HPDE6-E6E7 (cell line): ENCODE measurements around the gene ARHGEF12.
A peak's percentile ranks its signal among the peaks of the same experiment; 100 is the strongest.

ENCODE experiments used
- DNase-seq: peaks from one replicate; pipeline ENCODE4 v3.0.0; 2011; ENCODE audit warnings: missing footprints; ENCODE audit errors: extremely low spot score

ARHGEF12 gene

DNA sequence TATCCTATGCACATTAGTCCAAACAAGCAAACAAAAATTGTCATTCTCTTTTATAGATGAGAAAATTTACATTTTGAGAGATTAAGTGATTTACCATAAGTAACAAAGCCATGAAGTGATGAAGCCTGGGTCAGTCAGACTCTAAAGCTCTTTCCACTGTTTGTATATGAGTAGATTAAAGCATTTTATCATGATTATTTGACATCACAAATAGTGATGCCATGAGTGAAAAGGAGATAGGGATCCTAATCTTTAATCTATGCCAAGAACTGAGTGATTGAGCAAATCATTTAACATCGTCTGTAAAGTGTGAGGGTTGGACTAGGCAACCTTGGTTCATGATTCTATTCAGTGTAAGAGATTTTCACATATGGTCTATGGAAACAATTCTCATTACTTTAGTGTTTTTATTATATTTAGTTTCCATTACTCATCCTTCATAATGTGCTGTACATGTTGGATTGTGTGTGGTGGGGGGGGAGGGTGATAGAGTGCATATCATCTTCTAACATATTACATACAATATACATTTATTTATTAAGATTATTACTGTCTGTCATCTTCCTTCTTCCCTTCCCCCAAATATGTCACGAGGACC, 50.7 kb downstream of the ARHGEF12 start:
- no peak for DNase-seq

DNA sequence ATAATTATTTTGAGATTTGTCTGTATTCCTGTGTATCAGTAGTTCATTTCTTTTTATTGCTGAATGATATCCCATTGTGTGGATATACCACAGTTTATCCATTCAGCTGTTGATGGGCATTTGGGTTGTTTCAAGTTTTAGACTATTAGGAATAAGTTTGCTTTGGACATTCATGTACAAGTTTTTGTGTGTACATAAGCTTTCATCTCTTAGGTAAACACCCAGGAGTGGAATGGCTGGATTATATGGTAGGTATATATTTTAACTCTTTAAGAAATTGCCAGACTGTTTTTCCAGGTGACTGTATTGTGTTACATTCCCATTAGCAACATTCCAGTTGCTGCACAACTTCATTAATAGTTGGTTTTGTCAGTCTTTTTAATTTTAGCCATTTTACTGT, 52.0 kb downstream of the ARHGEF12 start:
- DNase-seq: no peak

DNA sequence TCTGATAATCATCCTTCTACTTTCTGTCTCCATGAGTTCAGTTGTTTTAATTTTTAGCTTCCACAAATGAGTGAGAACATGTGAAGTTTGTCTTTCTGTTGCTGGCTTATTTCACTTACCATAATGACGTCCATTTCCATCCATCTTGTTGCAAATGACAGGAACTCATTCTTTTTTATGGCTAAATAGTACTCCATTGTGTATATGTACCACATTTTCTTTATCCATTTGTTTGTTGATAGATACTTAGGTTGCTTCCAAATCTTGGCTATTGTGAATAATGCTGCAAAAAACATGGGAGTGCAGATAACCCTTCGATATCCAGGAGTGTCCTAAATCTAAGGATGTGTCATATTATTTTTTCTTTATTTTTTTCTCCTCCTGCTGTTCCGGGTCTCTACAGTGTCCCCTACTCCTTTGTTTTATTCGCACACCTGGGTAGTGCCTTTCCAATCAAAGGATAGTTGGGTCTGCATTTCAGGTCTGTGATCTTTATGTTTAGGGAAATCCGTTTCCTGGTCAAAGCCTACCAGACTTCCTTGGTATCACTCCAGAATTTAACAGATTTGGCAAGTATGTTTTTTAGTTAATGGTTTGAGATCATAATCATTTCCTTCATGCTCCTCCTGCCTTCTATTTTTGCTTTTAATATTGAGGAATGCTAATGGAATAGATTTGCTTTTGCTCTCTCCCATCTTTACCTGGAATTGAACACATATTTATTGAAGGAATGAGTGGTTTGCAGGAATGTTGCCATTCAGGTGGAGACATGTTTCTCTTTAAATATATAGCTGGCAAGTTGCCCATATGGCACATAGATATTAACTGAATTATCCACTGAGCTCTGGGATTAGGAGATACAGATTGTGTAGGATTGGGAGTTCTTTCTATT, 53.7 kb downstream of the ARHGEF12 start:
- DNase-seq: no peak

DNA sequence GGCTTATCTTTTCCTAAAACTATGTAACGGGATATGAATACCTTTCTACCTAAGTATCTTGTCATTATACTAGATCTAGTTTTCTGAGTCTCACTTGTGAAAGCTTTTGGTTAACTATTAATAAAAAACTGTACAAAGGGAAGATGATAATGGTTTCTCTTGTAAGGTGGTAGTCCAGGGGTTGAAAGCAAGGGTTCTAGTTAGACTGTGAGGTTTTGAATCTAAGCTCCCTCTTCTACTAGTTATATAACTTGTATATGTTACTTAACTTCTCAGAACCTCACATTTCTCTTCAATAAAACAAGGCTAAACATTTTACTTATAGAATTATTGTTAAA, 54.3 kb downstream of the ARHGEF12 start:
- no peak for DNase-seq

DNA sequence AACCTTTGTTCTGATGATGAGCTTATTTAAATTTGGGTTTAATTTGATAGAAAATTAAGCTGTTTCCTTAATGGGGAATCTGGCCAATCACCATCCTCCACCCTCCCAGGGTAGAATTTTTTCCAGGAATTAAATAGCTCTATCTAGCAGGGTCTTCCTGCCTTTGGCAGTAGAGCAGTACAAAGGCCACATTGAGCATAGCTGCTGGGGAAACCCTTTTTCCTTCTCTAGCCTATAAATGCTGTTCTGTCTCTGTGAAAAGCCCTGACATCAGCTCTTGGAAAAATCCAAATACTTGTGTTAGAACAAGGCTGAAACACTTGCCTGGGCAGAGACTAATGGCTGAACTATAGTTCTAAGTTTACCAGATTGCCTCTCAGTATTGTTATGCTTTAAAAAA, 55.1 kb downstream of the ARHGEF12 start:
- DNase-seq: no peak

DNA sequence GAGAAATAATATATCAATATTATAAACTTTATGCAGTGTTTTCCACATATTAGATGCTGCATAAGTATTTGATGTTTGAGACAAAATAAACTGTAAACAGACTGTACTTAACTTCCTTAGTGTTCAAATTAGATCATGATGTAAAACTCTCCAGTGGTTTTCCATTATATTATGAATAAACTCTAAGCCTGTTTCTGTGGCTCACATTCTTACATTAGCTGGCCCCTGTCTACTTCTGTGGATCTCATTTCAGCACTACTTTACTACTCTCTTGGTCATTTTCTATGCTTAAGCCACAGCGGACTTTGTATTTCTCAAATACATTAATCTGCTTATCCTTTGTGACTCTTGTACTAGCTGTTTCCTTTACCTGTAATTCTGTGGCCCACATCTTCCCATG, 55.6 kb downstream of the ARHGEF12 start:
- DNase-seq: no peak

DNA sequence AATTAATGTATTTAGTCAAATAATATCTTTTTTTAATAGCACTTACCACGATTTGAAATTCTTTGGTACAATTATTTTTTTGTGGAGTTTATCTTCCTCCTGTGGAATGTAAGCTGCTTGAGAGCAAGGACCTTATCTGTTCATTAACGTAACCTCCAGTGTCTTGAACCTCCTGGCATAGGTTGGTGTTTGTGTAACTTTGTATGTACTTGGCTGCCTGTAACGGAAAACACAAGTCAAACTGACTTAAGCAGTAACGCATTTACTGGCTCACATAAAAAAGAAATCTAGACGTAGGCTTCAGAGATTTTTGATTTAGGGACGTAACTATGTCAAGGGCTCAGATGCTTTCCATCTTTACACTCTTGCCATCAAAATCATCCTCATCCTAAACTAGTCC, 56.1 kb downstream of the ARHGEF12 start:
- DNase-seq: no peak

DNA sequence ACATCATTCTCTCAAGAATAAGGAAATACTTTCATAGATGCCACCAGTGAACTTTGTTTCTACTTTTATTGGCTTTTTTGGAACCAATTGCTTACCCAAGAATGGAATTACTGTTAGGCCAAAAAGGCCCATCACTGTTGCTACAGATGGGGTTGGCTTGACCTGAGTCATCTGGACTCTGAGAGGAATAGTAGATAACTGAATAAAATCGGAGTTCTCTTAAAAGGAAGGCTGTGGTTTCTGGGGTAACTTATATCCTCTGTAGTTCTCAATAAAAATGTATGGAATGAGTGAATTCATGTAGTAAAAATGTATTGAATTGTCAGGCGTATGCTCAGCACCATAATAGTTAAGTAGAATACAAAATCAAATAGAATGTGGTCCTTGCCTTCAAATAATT, 56.6 kb downstream of the ARHGEF12 start:
- no peak for DNase-seq

DNA sequence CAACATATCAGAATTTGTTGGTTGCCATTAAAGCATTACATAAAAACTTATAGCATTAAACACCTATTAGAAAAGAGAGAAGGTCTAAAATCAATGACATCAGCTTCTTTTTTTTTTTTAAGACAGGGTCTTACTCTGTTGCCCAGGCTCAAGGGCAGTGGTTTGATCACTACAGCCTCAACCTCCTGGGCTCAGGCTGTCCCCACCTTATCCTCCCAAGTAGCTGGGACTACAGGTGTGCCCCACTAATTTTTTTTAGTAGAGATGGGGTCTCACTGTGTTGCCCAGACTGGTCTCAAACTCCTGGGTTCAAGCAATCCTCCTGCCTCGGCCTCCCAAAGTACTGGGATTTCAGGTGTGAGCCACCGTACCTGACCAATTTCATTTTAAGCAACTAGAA, 57.9 kb downstream of the ARHGEF12 start:
- DNase-seq: no peak

DNA sequence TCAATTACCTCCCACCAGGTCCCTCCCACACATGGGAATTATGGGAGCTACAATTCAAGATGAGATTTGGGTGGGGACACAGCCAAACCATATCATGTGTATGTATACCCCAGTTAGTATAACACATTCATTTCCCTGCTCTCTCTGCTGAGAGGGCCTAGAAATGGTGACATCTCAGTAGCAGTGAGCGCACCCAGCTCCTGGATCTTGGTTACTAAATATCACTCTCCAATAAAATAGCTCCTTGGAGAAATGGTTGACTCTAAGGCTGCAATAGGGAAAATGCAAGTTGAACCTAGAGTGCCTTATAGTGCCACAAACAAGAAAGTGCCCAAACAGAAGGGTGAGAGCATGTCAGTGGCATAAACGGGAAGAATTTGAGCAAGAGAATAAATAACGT, 59.6 kb downstream of the ARHGEF12 start:
- DNase-seq: no peak

DNA sequence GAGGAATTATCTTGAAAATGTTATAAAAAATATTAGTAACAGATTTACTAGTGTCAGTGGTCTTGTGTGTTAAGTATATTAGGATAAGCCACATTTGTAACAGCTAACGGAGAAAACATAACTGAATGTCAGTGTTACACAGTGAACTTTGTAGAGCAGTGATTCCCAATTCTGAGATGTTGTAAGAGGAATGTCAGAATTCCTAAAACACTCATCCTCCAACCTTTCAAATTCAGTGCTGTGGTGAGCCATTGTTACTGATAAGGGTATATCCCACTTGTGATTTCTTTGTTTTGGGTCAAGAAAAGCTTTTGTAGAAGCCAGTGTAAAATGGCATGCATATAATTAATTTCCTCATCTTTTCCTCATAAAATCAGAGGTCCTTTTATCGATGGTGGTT, 61.9 kb downstream of the ARHGEF12 start:
- no peak for DNase-seq

DNA sequence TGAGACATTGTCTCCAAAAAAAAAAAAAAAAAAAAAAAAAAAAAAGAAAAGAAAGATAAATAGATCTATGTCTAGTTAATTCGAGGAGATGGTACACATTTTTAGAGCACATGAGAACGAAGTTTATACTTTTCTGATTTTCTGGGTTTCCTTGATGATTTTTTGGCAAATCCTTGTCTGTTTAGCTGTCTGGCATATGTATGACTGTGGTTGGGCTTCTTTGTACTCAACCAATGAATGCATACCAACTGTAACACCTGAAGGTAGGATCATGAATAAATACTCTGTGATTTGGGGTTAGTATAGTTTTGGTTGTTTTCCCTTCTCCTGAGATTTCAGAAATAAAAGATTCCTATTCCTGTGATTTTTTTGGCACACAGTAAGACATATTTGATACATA, 63.1 kb downstream of the ARHGEF12 start:
- no peak for DNase-seq

DNA sequence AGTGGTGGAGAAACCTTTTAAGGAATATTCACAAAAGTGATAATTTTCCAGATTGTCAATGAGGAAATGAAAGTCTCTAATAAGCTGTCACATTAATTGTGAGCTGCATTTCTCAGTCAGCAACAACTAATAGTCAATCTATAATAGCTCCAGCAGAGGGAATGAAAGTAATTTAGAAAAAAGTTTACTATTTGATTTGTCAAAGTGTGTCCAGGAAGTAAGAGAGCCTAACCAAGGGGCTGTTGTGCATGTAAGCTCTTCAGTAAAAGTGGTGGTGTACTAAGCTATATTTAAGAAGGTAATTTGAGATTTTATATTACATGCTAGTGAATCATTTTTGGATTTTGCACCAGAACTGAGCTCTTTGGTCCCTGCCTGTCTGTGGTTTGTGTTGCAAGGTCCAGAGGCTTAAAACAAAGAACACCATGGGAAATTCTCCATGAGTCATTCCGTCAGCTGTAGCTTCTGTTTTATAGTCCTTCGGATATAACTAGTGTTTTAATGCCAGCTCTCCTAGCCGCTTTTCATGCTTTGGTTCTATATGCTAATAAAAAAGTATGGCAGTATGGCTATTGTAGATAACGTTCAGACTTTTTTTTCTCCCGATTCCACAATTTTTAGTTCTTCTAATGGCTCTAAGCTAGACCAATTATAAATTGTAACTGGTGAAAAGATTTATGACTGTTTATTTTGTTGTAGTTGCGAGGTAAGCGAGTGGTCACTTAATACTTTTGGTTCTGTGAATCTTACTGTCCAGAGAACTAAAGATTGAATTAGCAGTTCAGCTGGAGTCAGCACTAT, 64.6 kb downstream of the ARHGEF12 start:
- DNase-seq: peak; percentile 66

DNA sequence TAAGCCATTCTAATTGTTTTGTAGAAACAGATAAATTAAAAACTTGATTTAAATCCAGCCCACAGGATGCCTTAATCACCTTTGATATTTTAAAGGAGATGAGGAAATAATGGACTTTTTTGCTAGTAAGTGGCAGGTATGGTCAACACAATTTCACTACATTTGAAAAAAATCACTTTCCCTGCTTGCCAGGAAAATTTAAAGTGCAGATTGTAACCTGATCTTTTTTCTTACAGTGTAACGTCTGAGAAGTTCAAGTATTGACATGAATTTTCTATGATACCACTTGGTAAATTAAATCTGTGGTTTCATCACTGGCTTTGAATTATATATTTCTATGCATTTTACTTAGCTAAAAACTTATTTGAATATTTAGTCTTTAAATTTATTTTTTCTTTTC, 65.3 kb downstream of the ARHGEF12 start:
- no peak for DNase-seq

DNA sequence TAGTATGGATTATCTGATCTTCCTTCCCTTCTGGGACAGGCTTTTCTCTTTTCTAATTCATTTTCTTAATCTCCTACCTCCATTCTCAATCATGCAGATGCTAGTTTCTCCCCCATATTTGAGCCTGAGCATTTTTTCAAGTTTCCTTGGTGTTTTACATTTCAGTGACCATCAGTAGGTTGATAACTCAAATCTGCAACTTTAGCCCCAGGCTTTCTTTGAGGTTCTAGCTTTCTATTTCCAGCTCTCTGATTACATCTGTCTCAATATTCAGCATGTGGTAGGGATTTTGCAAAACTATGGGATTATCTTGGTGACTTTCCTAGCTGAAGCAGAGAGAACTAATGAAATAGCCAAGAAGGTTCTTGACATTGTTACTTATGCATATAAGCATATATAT, 67.8 kb downstream of the ARHGEF12 start:
- no peak for DNase-seq

DNA sequence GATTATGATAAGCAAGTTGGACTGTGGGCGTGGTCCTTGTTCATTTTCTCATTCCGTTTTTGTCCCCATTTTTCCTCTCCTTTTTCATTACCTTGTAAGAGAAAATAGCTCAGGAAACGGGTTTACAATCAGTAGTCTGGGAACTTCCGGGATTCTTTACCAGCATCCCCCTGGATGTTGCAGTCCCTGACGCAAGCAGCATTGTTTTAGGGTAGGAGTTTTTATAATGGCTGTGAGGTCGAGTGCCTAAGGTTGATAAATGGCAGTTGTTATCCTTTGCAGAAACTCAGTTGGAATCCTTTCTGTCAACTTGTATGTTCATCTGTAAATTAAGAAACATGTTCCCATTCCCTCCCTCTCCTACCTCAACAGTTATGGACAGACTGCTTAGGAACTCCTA, 68.3 kb downstream of the ARHGEF12 start:
- no peak for DNase-seq

DNA sequence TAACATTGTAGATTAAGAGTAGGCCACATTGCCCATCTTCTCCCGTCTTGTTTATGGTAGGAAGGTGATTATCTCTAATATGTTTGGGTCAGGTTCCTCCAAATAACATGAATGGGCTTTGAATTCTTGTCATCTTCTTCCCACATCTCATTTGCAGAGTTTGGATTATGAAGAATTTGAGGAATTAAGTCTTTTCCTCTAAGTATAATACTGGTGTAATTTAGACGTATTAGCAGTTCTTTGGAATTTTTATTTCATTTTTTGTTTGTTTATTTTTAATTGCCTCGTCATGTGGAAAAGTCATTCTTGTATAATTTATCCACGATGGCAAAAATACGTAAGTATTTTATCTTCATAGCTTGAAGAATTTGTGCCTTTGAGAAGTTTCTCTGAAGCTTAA, 73.4 kb downstream of the ARHGEF12 start:
- DNase-seq: no peak

DNA sequence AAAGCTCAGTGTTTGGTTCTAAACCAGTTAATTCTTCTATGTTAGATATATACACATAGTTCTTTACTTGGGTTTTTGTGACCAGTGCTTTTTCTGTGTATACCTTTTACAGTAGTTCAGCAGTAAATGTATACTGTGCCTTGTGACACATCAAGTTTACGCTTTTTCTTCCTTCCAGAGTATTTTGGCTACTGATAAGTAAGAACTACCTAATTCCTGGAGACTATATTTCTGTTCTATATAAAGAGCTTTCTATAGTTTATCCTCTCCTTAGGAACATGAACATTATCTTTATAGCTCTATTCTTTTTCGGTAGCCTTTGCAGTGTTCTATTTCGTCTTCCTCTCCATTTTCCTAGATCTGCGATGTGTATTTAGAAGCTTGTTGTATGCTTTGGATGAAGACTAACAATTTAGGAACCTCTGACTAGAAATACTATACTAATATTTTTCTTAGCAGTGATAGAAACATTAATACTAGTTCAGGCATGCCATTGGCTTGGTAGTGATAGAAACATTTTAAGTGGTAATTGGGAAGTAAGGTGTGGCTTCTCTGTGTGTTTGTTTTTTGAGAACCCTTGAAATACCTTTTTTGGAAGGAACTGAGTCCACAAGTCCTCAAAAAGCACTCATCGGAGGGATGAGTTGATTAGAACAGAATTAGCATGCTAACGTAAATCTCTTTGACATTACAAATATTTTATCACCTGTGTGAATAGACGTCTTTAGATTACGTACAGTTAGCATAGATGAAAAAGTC, 74.6 kb downstream of the ARHGEF12 start:
- DNase-seq: no peak

DNA sequence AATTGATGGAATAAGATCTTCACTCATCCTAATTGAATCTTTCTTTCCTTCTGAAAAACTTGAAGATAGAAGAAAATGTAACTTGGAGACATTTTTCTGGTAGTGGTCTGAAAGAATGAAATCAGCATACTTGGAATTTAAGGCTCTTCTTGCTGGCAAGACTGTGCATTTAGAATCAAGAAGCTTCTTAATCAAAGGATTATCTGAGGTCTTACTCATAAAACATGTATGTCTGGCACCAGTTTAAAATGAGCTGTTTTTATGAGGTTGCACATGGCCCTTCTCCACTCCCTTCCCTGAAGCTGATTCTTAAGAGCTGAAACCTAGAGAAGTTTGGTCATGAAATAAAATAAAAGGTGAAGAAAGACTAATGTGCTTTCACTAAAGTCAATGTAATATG, 77.3 kb downstream of the ARHGEF12 start:
- DNase-seq: no peak

DNA sequence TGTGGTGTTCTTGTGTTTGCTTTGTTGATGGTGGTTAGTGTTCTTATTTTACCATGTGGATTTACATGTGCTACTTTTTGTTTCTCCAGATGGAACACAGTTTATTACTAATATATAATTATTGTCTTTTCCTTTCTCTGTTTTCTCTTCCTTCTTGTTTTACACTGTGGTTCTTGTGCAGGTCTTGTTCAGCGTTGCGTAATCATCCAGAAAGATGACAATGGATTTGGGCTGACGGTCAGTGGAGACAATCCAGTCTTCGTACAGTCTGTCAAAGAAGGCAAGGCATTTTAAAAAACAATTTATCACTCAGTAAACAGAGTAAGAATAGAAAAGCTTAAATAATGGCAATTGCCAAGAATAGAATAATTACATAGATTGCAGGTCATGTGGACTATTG, 84.4 kb downstream of the ARHGEF12 start:
- no peak for DNase-seq

DNA sequence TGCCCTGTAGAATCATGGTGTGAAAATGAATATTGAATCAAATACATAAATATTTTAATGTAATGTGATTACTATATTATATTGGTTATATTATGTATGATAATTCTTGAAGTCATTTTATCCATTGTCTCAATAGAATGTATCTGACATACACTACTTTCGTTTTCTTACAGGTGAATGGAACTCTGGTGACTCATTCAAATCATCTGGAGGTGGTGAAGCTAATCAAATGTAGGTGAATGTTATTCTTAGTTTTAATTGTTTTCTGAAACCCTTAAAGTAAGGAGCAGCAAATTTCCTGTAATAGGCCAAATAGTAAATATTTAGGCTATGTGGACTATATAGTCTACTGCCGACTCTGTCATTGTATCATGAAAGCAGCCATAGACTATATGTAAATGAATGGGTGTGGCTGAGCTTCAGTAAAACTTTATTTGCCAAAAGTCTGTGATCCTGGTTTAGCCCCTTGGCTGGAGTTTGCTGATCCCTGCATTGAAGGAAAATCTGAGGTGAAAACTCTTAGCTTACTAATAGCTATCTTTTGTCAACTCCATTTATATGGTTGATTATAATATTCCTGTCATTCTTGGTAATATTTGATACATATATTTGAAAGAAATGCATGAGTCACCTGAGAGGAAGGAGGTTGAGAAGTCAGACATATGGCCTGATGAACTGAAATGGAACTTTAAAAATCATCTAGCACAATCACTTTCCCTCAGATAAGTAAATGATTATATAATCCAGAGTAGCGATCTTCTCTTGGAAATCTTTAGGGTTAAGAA, 88.2 kb downstream of the ARHGEF12 start:
- peak; percentile 63 for DNase-seq
